GM21423 (cell line): ENCODE data around the gene CDC23.
"Not testable (repeated sequence)": the region's sequence is repeated elsewhere in the genome, so short reads cannot be mapped to it uniquely, and the experiment has no call there.

Source experiments
- ATAC-seq: cut with Tn5 transposase; IDR thresholded peaks from one replicate; pipeline ENCODE4 v1.9.1; 2021; ENCODE audit warnings: mild to moderate bottlenecking, moderate library complexity; ENCODE audit not compliant: unreplicated experiment

The CDC23 gene, protein sequence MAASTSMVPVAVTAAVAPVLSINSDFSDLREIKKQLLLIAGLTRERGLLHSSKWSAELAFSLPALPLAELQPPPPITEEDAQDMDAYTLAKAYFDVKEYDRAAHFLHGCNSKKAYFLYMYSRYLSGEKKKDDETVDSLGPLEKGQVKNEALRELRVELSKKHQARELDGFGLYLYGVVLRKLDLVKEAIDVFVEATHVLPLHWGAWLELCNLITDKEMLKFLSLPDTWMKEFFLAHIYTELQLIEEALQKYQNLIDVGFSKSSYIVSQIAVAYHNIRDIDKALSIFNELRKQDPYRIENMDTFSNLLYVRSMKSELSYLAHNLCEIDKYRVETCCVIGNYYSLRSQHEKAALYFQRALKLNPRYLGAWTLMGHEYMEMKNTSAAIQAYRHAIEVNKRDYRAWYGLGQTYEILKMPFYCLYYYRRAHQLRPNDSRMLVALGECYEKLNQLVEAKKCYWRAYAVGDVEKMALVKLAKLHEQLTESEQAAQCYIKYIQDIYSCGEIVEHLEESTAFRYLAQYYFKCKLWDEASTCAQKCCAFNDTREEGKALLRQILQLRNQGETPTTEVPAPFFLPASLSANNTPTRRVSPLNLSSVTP

GRCh38 chr5:138213161-138214029 lies at the start of gene CDC23:
TSS of gene CDC23 (minus strand) at chr5:138213323. CDS start at chr5:138213312, 11 bp downstream.
- peak; percentile 98 for ATAC-seq

- ATAC-seq: no peak
Observed at GRCh38 chr5:138258704-138259292, 45.7 kb upstream of the CDC23 start.

GRCh38 chr5:138257583-138257982 lies 44.5 kb upstream of the CDC23 start:
- no peak for ATAC-seq

GRCh38 chr5:138252944-138253343 lies 39.8 kb upstream of the CDC23 start:
- ATAC-seq: no peak

GRCh38 chr5:138247800-138248199 lies 34.7 kb upstream of the CDC23 start:
- not testable (repeated sequence) for ATAC-seq

- ATAC-seq: no peak
Observed at GRCh38 chr5:138246822-138247221, 33.7 kb upstream of the CDC23 start.

GRCh38 chr5:138246334-138246733 lies 33.2 kb upstream of the CDC23 start:
- no peak for ATAC-seq

DNA sequence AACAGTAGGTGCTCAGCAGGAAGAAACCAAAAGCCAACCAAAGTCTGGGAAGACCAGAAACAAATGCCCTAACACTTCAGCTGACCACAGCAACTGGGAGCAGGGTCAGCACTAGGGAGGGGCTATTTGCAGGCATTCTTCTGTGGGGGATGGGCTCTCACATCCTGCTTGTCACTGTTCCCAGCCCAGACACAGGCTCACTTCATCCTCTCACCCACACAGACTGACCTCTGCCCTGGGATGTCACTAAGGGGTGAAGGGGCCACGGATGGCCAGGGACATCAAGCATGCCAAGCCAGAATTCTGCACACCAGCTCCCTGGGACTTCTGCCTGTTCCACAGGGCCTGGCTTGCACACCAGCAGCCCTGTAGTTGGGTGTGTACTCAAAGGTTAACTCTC lies 32.6 kb upstream of the CDC23 start:
- ATAC-seq: no peak

DNA sequence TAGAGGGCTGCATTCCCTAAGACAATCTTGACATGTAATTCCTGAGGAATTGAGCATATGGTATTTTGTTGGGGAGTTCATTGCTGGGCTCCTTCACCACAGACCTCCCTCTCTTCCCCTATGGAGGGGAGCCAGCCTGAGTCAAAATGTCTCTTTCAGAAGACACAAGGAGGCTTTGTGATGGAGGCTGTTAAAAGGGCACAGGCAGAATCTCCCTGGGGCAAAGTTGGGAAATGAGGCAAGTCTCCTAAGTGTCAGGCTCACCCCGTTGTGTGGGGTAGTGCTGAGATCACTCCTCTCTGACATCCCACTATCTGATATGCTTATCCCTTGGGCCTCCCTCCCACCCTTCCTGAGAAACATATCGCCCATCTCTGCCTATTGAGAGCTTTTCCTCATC lies 30.7 kb upstream of the CDC23 start:
- ATAC-seq: no peak

DNA sequence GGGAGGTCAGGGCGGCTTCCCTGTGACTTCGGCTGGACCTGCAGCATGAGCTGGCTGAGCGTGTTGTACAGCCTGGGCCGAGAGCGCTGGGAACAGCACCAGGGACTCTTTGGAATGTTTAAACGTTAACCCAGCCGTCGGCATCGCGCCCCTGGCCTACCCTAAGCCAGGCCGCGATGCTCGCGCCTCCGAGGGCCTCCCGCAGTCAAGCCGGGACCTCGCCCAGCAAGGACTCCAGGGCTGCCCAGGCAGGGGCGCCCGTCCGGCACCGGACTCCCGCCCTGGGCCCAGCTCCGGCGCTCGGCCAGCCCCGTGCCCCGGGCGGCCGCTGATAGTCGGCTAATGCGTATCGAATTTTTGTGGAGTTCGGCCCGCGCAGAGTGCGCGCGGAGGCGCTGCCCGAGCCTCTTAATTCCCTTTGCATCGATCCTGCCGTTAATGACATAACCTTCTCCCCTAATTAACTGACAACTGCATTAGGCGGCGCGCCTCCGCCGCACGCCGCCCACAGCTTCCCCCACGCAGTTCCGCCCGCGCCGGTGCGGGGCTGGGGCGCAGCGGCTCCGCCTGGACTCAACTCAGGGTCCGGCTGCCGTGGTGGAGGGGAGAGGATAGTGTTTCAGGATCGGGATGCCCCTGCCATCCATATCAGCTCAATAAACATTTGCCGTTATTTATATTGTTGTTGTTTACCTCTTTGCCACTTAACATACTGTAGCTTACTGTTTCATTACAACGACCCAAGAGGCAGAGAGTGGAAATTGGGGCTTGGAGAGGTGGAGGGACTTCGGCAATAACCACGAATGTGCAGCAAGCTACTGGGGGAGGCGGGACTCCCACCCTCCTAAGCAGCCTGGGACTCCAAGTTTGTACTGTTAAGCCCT lies 28.8 kb upstream of the CDC23 start:
- no peak for ATAC-seq

GRCh38 chr5:138240650-138241385 lies 27.7 kb upstream of the CDC23 start:
- ATAC-seq: no peak

DNA sequence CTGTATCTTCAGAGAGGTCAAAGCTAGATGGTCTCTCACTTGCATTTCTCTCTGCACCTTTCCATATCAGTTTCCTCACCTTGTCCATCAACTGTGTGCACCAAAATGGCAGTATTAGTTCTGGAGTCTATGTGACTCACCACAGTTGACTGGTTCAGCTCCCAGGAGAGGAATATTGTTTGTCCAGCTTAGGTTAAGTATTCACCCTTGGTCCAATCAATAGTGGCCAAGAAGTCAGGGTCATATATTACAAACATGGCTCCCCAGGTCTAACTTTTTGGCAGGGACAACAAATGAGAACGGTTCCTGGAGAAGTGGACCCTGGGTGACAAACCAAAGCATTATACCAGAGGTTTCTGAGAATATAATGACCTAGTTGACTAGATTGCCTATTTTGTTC lies 24.9 kb upstream of the CDC23 start:
- ATAC-seq: no peak

- ATAC-seq: no peak
Observed at GRCh38 chr5:138234651-138235050, 21.5 kb upstream of the CDC23 start.

DNA sequence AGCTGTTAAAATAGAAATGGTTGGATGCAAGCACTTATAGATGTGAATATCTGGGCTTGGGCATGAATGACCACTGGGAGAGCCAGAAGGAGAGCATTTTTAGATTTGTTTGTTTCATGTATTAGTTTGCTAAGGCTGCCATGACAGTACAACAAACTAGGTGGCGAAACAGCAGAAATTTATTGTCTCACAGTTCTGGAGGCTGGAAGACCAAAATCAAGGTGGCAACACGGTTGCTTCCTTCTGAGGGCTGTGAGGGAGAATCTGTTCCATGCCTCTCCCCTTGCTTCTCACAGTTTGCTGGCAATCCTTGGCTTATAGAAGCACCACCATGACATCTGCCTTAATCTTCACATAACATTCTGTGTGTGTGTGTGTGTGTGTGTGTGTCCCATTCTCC lies 20.2 kb upstream of the CDC23 start:
- no peak for ATAC-seq

- ATAC-seq: no peak
Observed at GRCh38 chr5:138230981-138231589, 18.0 kb upstream of the CDC23 start.

- no peak for ATAC-seq
Observed at GRCh38 chr5:138230261-138230660, 17.1 kb upstream of the CDC23 start.

GRCh38 chr5:138229387-138229786 lies 16.3 kb upstream of the CDC23 start:
- no peak for ATAC-seq

DNA sequence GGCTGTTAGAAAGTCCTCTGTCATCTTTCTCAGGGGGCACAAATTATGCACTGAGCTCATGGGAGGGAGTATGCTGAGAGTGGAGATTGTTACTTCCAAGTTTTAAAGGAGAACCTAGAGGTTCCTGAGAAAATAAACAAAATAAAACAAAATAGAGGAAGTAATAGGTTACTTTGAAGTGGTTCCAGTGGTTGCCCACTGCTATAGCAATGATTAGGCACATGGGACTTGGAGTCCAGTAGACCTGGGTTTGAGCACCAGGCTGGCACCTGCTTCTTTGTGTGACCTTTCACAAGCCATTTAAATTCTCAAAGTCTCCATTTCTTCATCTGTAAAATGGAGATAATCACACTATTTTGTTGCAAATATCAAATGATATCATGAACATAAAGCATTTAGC lies 13.8 kb upstream of the CDC23 start:
- ATAC-seq: no peak

- no peak for ATAC-seq
Observed at GRCh38 chr5:138224712-138225111, 11.6 kb upstream of the CDC23 start.
